Measurements from ENCODE around the gene DCC.

GRCh38 chr18:52691841-52692240 is 351.8 kb downstream of the DCC start:
- no peak for TF ChIP-seq CTCF (conservative IDR thresholded peaks at IDR 0.05 in 1 of 2, IDR thresholded peaks at IDR 0.05 in 1 of 2; ENCODE audit: low read depth in 1 of 2, low read length in 2 of 2)
- TF ChIP-seq EZH2 (IDR thresholded peaks at IDR 0.05; ENCODE audit: low read length, missing control alignments): no peak

Measured in fibroblast of lung (primary cell).